Erythroblast (primary cell): ENCODE data around the gene DNAJC9.

Source experiments
- DNase-seq, 2 experiments: peaks; one replicate each; lab custom pipeline; 2025; lab: John Stamatoyannopoulos, UW
- GATA1 ChIP-seq: IDR thresholded peaks from 2 replicates; pipeline ENCODE4 v1.6.1; 2011; ENCODE audit warnings: low read depth, mild to moderate bottlenecking, control low read depth, low read length, moderate library complexity
- POLR2A ChIP-seq: IDR thresholded peaks from 2 replicates; pipeline ENCODE4 v1.6.1; 2011; ENCODE audit warnings: mild to moderate bottlenecking, low read length

The DNAJC9 gene

GRCh38 chr10:73226663-73227062, 20.4 kb downstream of the DNAJC9 start:
- TF ChIP-seq POLR2A (no peak), GATA1 (no peak)

GRCh38 chr10:73225518-73225917, 21.5 kb downstream of the DNAJC9 start:
- TF ChIP-seq POLR2A = no peak
- no peak for TF ChIP-seq GATA1
- DNase-seq = no peak

More at GRCh38 chr10:73226663-73227062, 20.4 kb downstream of the DNAJC9 start:
- DNase-seq = no peak

- no peak for TF ChIP-seq GATA1
- TF ChIP-seq POLR2A = no peak
- no peak for DNase-seq
Measured at GRCh38 chr10:73220989-73221388, 26.1 kb downstream of the DNAJC9 start.

- no peak for TF ChIP-seq POLR2A
- TF ChIP-seq GATA1 = no peak
- DNase-seq = no peak
Measured at GRCh38 chr10:73219384-73219783, 27.7 kb downstream of the DNAJC9 start.

GRCh38 chr10:73218431-73219191, 28.4 kb downstream of the DNAJC9 start:
- no peak for TF ChIP-seq POLR2A
- no peak for TF ChIP-seq GATA1
- DNase-seq = peak; percentile 51 to 52

- no peak for TF ChIP-seq POLR2A
- TF ChIP-seq GATA1 = no peak
- no peak for DNase-seq
Measured at GRCh38 chr10:73217628-73218027, 29.4 kb downstream of the DNAJC9 start.

- no peak for DNase-seq
- TF ChIP-seq GATA1 (no peak), POLR2A (no peak)
Measured at GRCh38 chr10:73215749-73216148, 31.3 kb downstream of the DNAJC9 start.

GRCh38 chr10:73211106-73211811, 35.8 kb downstream of the DNAJC9 start:
- no peak for TF ChIP-seq GATA1
- no peak for TF ChIP-seq POLR2A
- no peak for DNase-seq

GRCh38 chr10:73210395-73211105, 36.5 kb downstream of the DNAJC9 start:
- TF ChIP-seq POLR2A (no peak), GATA1 (no peak)
- no peak for DNase-seq

GRCh38 chr10:73209705-73210104, 37.4 kb downstream of the DNAJC9 start:
- TF ChIP-seq POLR2A (no peak), GATA1 (no peak)
- DNase-seq = no peak

- DNase-seq = no peak
- TF ChIP-seq POLR2A (no peak), GATA1 (no peak)
Measured at GRCh38 chr10:73207883-73208282, 39.2 kb downstream of the DNAJC9 start.

GRCh38 chr10:73206385-73206784, 40.7 kb downstream of the DNAJC9 start:
- no peak for DNase-seq
- TF ChIP-seq POLR2A (no peak), GATA1 (no peak)

GRCh38 chr10:73205890-73206289, 41.2 kb downstream of the DNAJC9 start:
- TF ChIP-seq POLR2A (no peak), GATA1 (no peak)
- no peak for DNase-seq

- DNase-seq = no peak
- TF ChIP-seq GATA1 = no peak
- no peak for TF ChIP-seq POLR2A
Measured at GRCh38 chr10:73205081-73205480, 42.0 kb downstream of the DNAJC9 start.
